Ovary (tissue), 9 donors: ENCODE measurements around the gene KRTAP5-3. TPM values are rescaled to one million over a fixed set of nuclear protein-coding genes. Genes with fewer than 3 reads are reported as not detected.

Source experiments
- DNase-seq, 5 donors: peaks; one replicate each; pipeline ENCODE4 v3.0.0-alpha.2; 2019 to 2020
- H3K27ac ChIP-seq, 2 donors: fragments of 200-600 bp; one replicate each; pipeline versions ENCODE4 v1.5.1 to v1.8.0; 2019 to 2022
- H3K27me3 ChIP-seq: fragments of 200-600 bp; one replicate; pipeline ENCODE4 v1.8.0; 2022
- H3K36me3 ChIP-seq: fragments of 200-600 bp; sonication (generic); one replicate; pipeline ENCODE4 v1.5.1; 2019
- H3K4me1 ChIP-seq: one replicate; pipeline ENCODE4 v1.8.1; 2013; ENCODE audit warnings: mild to moderate bottlenecking, moderate library complexity; ENCODE audit not compliant: insufficient read depth
- H3K4me3 ChIP-seq: fragments of 200-600 bp; sonication (generic); one replicate; pipeline ENCODE4 v1.5.1; 2017
- H3K9me3 ChIP-seq, 2 donors: fragments of 200-600 bp in 1 of 2; sonication (generic) in 1 of 2; one replicate each; pipeline versions ENCODE4 v1.5.1 to v1.8.1; 2013 to 2019; ENCODE audit warnings: mild to moderate bottlenecking in 1 of 2, moderate library complexity in 1 of 2
- CTCF ChIP-seq, 3 donors: fragments of 450-650 bp in 2 of 3; fragments of 200-600 bp in 1 of 3; IDR thresholded peaks; one replicate each; pipeline versions ENCODE4 v1.5.1 to v1.8.0; 2016 to 2022; ENCODE audit warnings: antibody characterized with exemption in 3 of 3, mild to moderate bottlenecking in 1 of 3
- EP300 ChIP-seq: sonication (generic); formaldehyde crosslinking; IDR thresholded peaks from one replicate; pipeline ENCODE4 v1.6.1; 2017; ENCODE audit warnings: antibody characterized with exemption
- POLR2A ChIP-seq: fragments of 450-650 bp; IDR thresholded peaks from one replicate; pipeline ENCODE4 v1.6.1; 2017; ENCODE audit warnings: antibody characterized with exemption, mild to moderate bottlenecking, moderate library complexity
- WGBS, 3 donors: extraction: QIAGEN DNeasy Blood & Tissue Kit in 1 of 3; methylation state at CpG; one replicate each; pipeline versions ENCODE4 v1.1.5 to v1.1.7; 2013 to 2017; 5-methylcytosine and 5-hydroxymethylcytosine counted together
- intact Hi-C, 4 donors: fragments of 100-400 bp; cut with DNase I; formaldehyde crosslinking; loops; one replicate each; pipeline versions ENCODE4 v1.11.0 to v1.15.1; 2022 to 2023
- polyA plus RNA-seq, 2 donors: library from polyadenylated mRNA; stranded (reverse); fragments of 200-250 nt in 1 of 2; fragments of 350-450 nt in 1 of 2; fragmentation: Illumina TruSeq in 1 of 2; extraction: RNeasy Lipid Tissue Mini Kit (QIAGEN cat#74804) in 1 of 2; gene quantifications; one replicate each; pipeline ENCODE4 v1.2.3, GENCODE V29; 2013 to 2014
- total RNA-seq, 7 donors: library from RNA; depleted of rRNA in 2 of 7; stranded (reverse); fragments of >200 nt in 2 of 7; fragmentation: NEBNext Ultra II Directional in 3 of 7; extraction: Animal tissue kit (Norgen Biotek cat#: 25700) in 3 of 7; gene quantifications; one replicate each; pipeline versions ENCODE4 v1.1.0 to v1.2.4, GENCODE V29; 2016 to 2023
- donor health status: DM: no; HTN: no; CAD: no; lungs with moderate emphysema.
- donor health status: DM: no; HTN: no; CAD: no.
- donor health status: Bipolar disorder and iron deficiency.
- donor health status: DM: yes; HTN: yes; CAD: no.
- donor health status: DM: no; HTN: no; CAD: no.
- donor health status: DM: yes; HTN: yes; CAD: no.

The KRTAP5-3 gene
- total and polyA plus RNA-seq, 9 donors: not detected

- Histone ChIP-seq H3K36me3 (no peaks in the 10 kb centered on the region), H3K9me3 (no peaks in the 10 kb centered on the region), H3K4me3 (no peak overlapping the region), H3K4me1 (no peaks in the 10 kb centered on the region), H3K27ac (no peak overlapping the region), H3K27me3 (no peaks in the 10 kb centered on the region)
- DNase-seq: no peak
- WGBS, 3 donors: 77 to 83% (median 77%) methylated on average over 20 of the region's 20 CpGs
- intact Hi-C loops: no loop called here
- TF ChIP-seq POLR2A (no peak), CTCF (IDR thresholded peaks at IDR 0.05) (no peak), EP300 (no peak)
Measured at GRCh38 chr11:1644601-1645356, 36.5 kb upstream of the KRTAP5-3 start.

GRCh38 chr11:1643146-1643690, 35.0 kb upstream of the KRTAP5-3 start:
- Histone ChIP-seq H3K4me1 (no peaks in the 10 kb centered on the region), H3K36me3 (no peaks in the 10 kb centered on the region), H3K4me3 (no peak overlapping the region), H3K27me3 (no peaks in the 10 kb centered on the region), H3K27ac (no peak overlapping the region), H3K9me3 (no peaks in the 10 kb centered on the region)
- TF ChIP-seq CTCF (IDR thresholded peaks at IDR 0.05): no peak
- no peak for TF ChIP-seq EP300
- TF ChIP-seq POLR2A: no peak
- 86 to 94% (median 92%) methylated on average over 15 to 20 of the region's 20 CpGs for WGBS, 3 donors
- no peak for DNase-seq
- intact Hi-C loops: no loop called here

GRCh38 chr11:1642288-1643145, 34.3 kb upstream of the KRTAP5-3 start:
- Histone ChIP-seq H3K9me3 (no peaks in the 10 kb centered on the region), H3K4me1 (no peaks in the 10 kb centered on the region), H3K27ac (no peak overlapping the region), H3K4me3 (no peak overlapping the region), H3K27me3 (no peaks in the 10 kb centered on the region), H3K36me3 (no peaks in the 10 kb centered on the region)
- DNase-seq: no peak
- intact Hi-C loops: no loop called here
- 63 to 66% (median 64%) methylated on average over 29 of the region's 29 CpGs for WGBS, 3 donors
- TF ChIP-seq EP300: no peak
- TF ChIP-seq CTCF (IDR thresholded peaks at IDR 0.05): no peak
- TF ChIP-seq POLR2A: no peak

GRCh38 chr11:1641096-1641495, 32.8 kb upstream of the KRTAP5-3 start:
- Histone ChIP-seq H3K36me3 (no peaks in the 10 kb centered on the region), H3K9me3 (no peaks in the 10 kb centered on the region), H3K4me1 (no peaks in the 10 kb centered on the region), H3K27ac (no peak overlapping the region), H3K4me3 (no peak overlapping the region), H3K27me3 (no peaks in the 10 kb centered on the region)
- WGBS, 3 donors: 67 to 77% (median 76%) methylated on average over 15 of the region's 15 CpGs
- no peak for DNase-seq
- intact Hi-C loops: no loop called here
- TF ChIP-seq POLR2A (no peak), EP300 (no peak), CTCF (IDR thresholded peaks at IDR 0.05) (no peak)
